OCI-LY7 (cell line): Measurements from ENCODE around the gene STAC. TPM values are rescaled to one million over a fixed set of nuclear protein-coding genes. Genes with fewer than 3 reads are reported as not detected.

Experiments used
- BruUV-seq: library from RNA; stranded (reverse); fragments of 400-500 nt; replicated peaks from 2 replicates; lab custom pipeline; 2021; lab: Mats Ljungman, UMichigan
- CTCF ChIA-PET: fragments of 300-600 bp; sonication (Branson Sonifier 250); formaldehyde crosslinking; loops from one replicate; lab custom pipeline; 2022; ENCODE audit warnings: antibody characterized with exemption; ENCODE audit not compliant: unreplicated experiment; lab: Charles Lee
- POLR2A ChIA-PET: fragments of 300-600 bp; sonication (Branson Sonifier 250); formaldehyde crosslinking; loops from one replicate; lab custom pipeline; 2022; ENCODE audit warnings: antibody characterized with exemption; lab: Charles Lee
- DNase-seq: peaks from one replicate; pipeline ENCODE4 v3.0.0-alpha.2; 2015; ENCODE audit warnings: low spot score
- H2AFZ ChIP-seq: fragments of 200-600 bp; sonication (generic), shearing (Covaris generic); 2 replicates; pipeline ENCODE4 v1.6.1; 2014; ENCODE audit warnings: mild to moderate bottlenecking, antibody characterized with exemption, low read length, moderate library complexity
- H3K27ac ChIP-seq: fragments of 200-600 bp; sonication (generic); 2 replicates; pipeline ENCODE4 v1.5.1; 2014; ENCODE audit warnings: mixed run types, low read depth, mild to moderate bottlenecking, moderate library complexity, low read length, inconsistent platforms; ENCODE audit not compliant: poor library complexity, severe bottlenecking
- H3K36me3 ChIP-seq: fragments of 200-600 bp; sonication (generic); 2 replicates; pipeline ENCODE4 v1.6.1; 2014; ENCODE audit warnings: mild to moderate bottlenecking, antibody characterized with exemption, low read length, moderate library complexity, mixed read lengths; ENCODE audit not compliant: insufficient read depth
- H3K4me1 ChIP-seq: fragments of 200-600 bp; sonication (generic); 2 replicates; pipeline ENCODE4 v1.5.1; 2014; ENCODE audit warnings: mild to moderate bottlenecking, low read length; ENCODE audit not compliant: insufficient read depth, poor library complexity, severe bottlenecking
- H3K4me2 ChIP-seq: fragments of 200-600 bp; sonication (generic); 2 replicates; pipeline ENCODE4 v1.6.1; 2014; ENCODE audit warnings: mild to moderate bottlenecking, low read length
- H3K4me3 ChIP-seq: fragments of 200-600 bp; sonication (generic); 2 replicates; pipeline ENCODE4 v1.5.1; 2014; ENCODE audit warnings: mild to moderate bottlenecking, low read depth, low read length; ENCODE audit not compliant: poor library complexity, severe bottlenecking
- H3K79me2 ChIP-seq: fragments of 200-600 bp; sonication (generic); 2 replicates; pipeline ENCODE4 v1.6.1; 2016; ENCODE audit warnings: low read depth, mild to moderate bottlenecking, low read length, moderate library complexity, mixed read lengths; ENCODE audit not compliant: insufficient read depth
- H3K9me2 ChIP-seq: fragments of 200-600 bp; sonication (generic); 2 replicates; pipeline ENCODE4 v1.6.1; 2016; ENCODE audit warnings: mild to moderate bottlenecking, low read length, mixed read lengths; ENCODE audit not compliant: insufficient read depth
- H3K9me3 ChIP-seq: fragments of 200-600 bp; sonication (generic); 2 replicates; pipeline ENCODE4 v1.6.1; 2014; ENCODE audit warnings: mild to moderate bottlenecking, mixed run types, low read length, mixed read lengths
- H4K20me1 ChIP-seq: fragments of 200-600 bp; sonication (generic); 2 replicates; pipeline ENCODE4 v1.6.1; 2014; ENCODE audit warnings: mild to moderate bottlenecking, antibody characterized with exemption, low read length, moderate library complexity, mixed read lengths; ENCODE audit not compliant: insufficient read depth
- CTCF ChIP-seq: fragments of 200-600 bp; sonication (generic); conservative IDR thresholded peaks from 2 replicates; pipeline ENCODE4 v1.5.1; 2014; ENCODE audit warnings: mild to moderate bottlenecking, antibody characterized with exemption, low read length, moderate library complexity, mixed read lengths
- EZH2phosphoT487 ChIP-seq: fragments of 200-600 bp; sonication (generic); IDR thresholded peaks from 2 replicates; pipeline ENCODE4 v1.6.1; 2018; ENCODE audit warnings: low read depth, borderline replicate concordance, mild to moderate bottlenecking, mixed run types, antibody characterized with exemption, low read length, moderate library complexity, mixed read lengths
- intact Hi-C: fragments of 100-400 bp; cut with micrococcal nuclease; formaldehyde crosslinking; loops from one replicate; pipeline ENCODE4 v1.10.0; 2022; ENCODE audit not compliant: unreplicated experiment
- total RNA-seq, 2 experiments: library from RNA; depleted of rRNA in 1 of 2; stranded (reverse); fragments of >200 nt in 1 of 2; shearing (Covaris generic) in 1 of 2; gene quantifications; 2 replicates each; pipeline ENCODE4 v1.2.3, GENCODE V29; 2014 to 2022

The STAC gene
- total RNA-seq, 2 experiments from 2014 or later = not detected

GRCh38 chr3:36401056-36401455, 20.8 kb downstream of the STAC start:
- BruUV-seq = no TSS peak
- Histone ChIP-seq H3K79me2 (no peaks in the 10 kb centered on the region), H2AFZ (no peak overlapping the region), H4K20me1 (no peaks in the 10 kb centered on the region), H3K27ac (no peak overlapping the region), H3K4me1 (no peaks in the 10 kb centered on the region), H3K4me3 (no peak overlapping the region), H3K9me2 (no peaks in the 10 kb centered on the region), H3K9me3 (no peaks in the 10 kb centered on the region), H3K36me3 (no peaks in the 10 kb centered on the region), H3K4me2 (no peak overlapping the region)
- CTCF ChIA-PET = no interaction called here
- intact Hi-C loops = no loop called here
- no peak for DNase-seq
- POLR2A ChIA-PET = no interaction called here
- TF ChIP-seq EZH2phosphoT487 (no peak), CTCF (no peak)

GRCh38 chr3:36403661-36404060, 23.4 kb downstream of the STAC start:
- Histone ChIP-seq H3K4me3 (no peak overlapping the region), H3K36me3 (no peaks in the 10 kb centered on the region), H3K9me3 (no peaks in the 10 kb centered on the region), H3K27ac (no peak overlapping the region), H3K9me2 (no peaks in the 10 kb centered on the region), H2AFZ (no peak overlapping the region), H3K4me2 (no peak overlapping the region), H3K79me2 (no peaks in the 10 kb centered on the region), H3K4me1 (no peaks in the 10 kb centered on the region), H4K20me1 (no peaks in the 10 kb centered on the region)
- no TSS peak for BruUV-seq
- CTCF ChIA-PET = no interaction called here
- intact Hi-C loops = no loop called here
- TF ChIP-seq CTCF = no peak
- no peak for TF ChIP-seq EZH2phosphoT487
- no peak for DNase-seq
- POLR2A ChIA-PET = no interaction called here

DNA sequence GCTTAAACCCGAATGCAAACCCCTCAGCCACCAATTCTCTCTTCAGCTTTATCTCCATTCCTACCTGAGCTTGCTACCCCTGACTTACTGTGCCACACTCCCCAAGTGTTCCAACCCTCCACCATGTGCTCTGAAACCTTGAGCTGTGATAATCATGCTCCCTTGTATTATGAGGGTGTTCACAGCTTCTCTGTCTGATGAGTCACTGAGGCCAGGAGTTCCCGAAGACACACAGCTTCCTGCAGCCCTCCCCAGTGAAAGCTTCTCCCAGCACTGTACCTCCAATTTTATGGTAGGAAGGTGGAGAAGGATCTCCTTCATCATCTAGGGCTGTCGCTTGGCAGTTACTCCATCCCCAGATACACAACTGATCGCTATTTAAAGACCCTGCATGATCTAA, 24.9 kb downstream of the STAC start:
- Histone ChIP-seq H3K4me1 (no peaks in the 10 kb centered on the region), H3K36me3 (no peaks in the 10 kb centered on the region), H3K4me3 (no peak overlapping the region), H3K9me2 (no peaks in the 10 kb centered on the region), H3K27ac (no peak overlapping the region), H3K9me3 (no peaks in the 10 kb centered on the region), H4K20me1 (no peaks in the 10 kb centered on the region), H3K4me2 (no peak overlapping the region), H3K79me2 (no peaks in the 10 kb centered on the region), H2AFZ (no peak overlapping the region)
- CTCF ChIA-PET = no interaction called here
- no peak for TF ChIP-seq EZH2phosphoT487
- no peak for TF ChIP-seq CTCF
- intact Hi-C loops = no loop called here
- DNase-seq = no peak
- no TSS peak for BruUV-seq
- POLR2A ChIA-PET = interaction anchor here (0.7 to 1.5 kb wide), 2 partner anchors 7 to 21 kb away, joined by 3 read pairs; no protein-coding TSS in a partner anchor
